Immature natural killer cell (primary cell): ENCODE data around the gene APP. TPM values are rescaled to one million over a fixed set of nuclear protein-coding genes. Genes with fewer than 3 reads are reported as not detected.

Source experiments
- DNase-seq, 3 donors: peaks; one replicate each; pipeline ENCODE4 v3.0.0; 2022; ENCODE audit warnings: mixed read lengths in 1 of 3
- H3K27ac Mint-ChIP-seq, 6 donors: one replicate each; pipeline ENCODE4 v1.8.0; 2020; ENCODE audit warnings: mixed read lengths in 6 of 6, mild to moderate bottlenecking in 5 of 6, inconsistent platforms in 4 of 6, moderate library complexity in 3 of 6
- H3K27me3 Mint-ChIP-seq, 3 donors: one replicate each; pipeline ENCODE4 v1.8.0; 2020 to 2021; ENCODE audit warnings: low read depth in 3 of 3, mild to moderate bottlenecking in 3 of 3, mixed read lengths in 3 of 3, moderate library complexity in 3 of 3, inconsistent platforms in 1 of 3
- H3K36me3 Mint-ChIP-seq, 3 donors: one replicate each; pipeline ENCODE4 v1.8.0; 2020; ENCODE audit warnings: mixed read lengths in 3 of 3, inconsistent platforms in 2 of 3, mild to moderate bottlenecking in 2 of 3
- H3K4me1 Mint-ChIP-seq, 2 donors: one replicate each; pipeline ENCODE4 v1.8.0; 2020; ENCODE audit warnings: inconsistent platforms in 2 of 2, mild to moderate bottlenecking in 2 of 2, mixed read lengths in 2 of 2, moderate library complexity in 1 of 2
- H3K4me3 Mint-ChIP-seq, 5 donors: one replicate each; pipeline ENCODE4 v1.8.0; 2020; ENCODE audit warnings: mild to moderate bottlenecking in 5 of 5, mixed read lengths in 5 of 5, inconsistent platforms in 3 of 5, moderate library complexity in 3 of 5
- H3K9me3 Mint-ChIP-seq, 6 donors: one replicate each; pipeline ENCODE4 v1.8.0; 2020; ENCODE audit warnings: mild to moderate bottlenecking in 6 of 6, mixed read lengths in 6 of 6, inconsistent platforms in 4 of 6, moderate library complexity in 3 of 6
- polyA plus RNA-seq, 3 donors: library from polyadenylated mRNA; unstranded; fragments of 300-500 nt; fragmentation: Illumina TruSeq; gene quantifications; one replicate each; pipeline ENCODE4 v1.2.3, GENCODE V29; 2021

The APP gene
- polyA plus RNA-seq, 3 donors from 2014 or later: 1.4 to 2.4 (median 2.4) TPM

GRCh38 chr21:25898671-25899070, 271.9 kb downstream of the APP start:
- peaks cover 2 to 9% of the 10 kb centered on the region in 2 donors for H3K4me1 Mint-ChIP-seq
- DNase-seq: no peak
- H3K27ac Mint-ChIP-seq: no peak overlapping the region
- peaks cover 0 to 4% (median 0%) of the 10 kb centered on the region in 6 donors for H3K9me3 Mint-ChIP-seq
- H3K4me3 Mint-ChIP-seq: no peak overlapping the region
- no peaks in the 10 kb centered on the region for H3K36me3 Mint-ChIP-seq
- peaks cover 0 to 2% (median 0%) of the 10 kb centered on the region in 3 donors for H3K27me3 Mint-ChIP-seq

DNA sequence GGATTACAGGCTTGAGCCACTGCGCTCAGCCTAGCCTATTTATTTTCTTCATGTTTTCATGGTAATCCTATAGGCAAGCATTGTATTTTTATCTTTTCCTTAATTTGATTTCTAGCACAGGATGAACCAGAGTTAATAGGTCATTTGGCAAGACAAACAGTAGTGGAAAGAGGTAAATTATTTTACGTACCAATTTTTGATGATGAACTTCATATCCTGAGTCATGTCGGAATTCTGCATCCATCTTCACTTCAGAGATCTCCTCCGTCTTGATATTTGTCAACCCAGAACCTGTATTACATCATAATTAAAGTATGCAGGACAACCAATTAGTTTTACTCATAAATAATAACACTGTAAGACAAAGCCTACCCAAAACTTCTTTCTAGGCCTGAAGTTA, 273.2 kb downstream of the APP start:
- Mint-ChIP-seq H3K4me1 (peaks cover 2 to 9% of the 10 kb centered on the region in 2 donors), H3K27me3 (peaks cover 0 to 2% (median 0%) of the 10 kb centered on the region in 3 donors), H3K27ac (no peak overlapping the region), H3K4me3 (no peak overlapping the region), H3K9me3 (peaks cover 0 to 4% (median 0%) of the 10 kb centered on the region in 6 donors), H3K36me3 (no peaks in the 10 kb centered on the region)
- no peak for DNase-seq

DNA sequence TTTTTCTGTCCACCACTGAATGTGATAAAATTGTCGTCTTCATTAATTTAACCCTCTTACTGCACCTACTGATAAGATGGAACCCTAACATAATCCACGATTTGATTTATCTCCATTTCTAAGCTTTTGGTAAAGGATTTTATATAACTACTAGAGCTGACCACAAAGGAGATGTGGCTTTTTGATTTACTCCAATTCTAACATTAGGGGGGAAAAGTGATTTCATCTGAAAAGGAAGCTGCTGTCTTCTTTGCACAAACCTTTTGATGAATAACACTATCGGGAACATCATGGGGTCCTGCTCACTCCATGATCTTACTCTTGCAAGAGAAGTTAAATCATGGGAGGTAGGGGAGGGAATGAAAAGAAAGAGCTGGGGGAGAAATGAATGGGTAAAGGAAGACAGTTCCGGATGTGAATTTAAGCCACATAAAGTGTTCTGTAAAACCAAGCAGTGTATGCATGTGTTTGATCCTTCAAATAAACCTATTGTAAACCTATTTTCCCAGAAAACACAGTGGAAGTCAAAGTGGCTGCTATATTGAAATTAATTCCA, 274.0 kb downstream of the APP start:
- Mint-ChIP-seq H3K27me3 (peaks cover 0 to 2% (median 0%) of the 10 kb centered on the region in 3 donors), H3K4me3 (no peak overlapping the region), H3K9me3 (peaks cover 0 to 4% (median 0%) of the 10 kb centered on the region in 6 donors), H3K27ac (no peak overlapping the region), H3K36me3 (no peaks in the 10 kb centered on the region), H3K4me1 (peaks cover 2 to 9% of the 10 kb centered on the region in 2 donors)
- DNase-seq: no peak

- H3K4me1 Mint-ChIP-seq: peaks cover 2 to 9% of the 10 kb centered on the region in 2 donors
- peaks cover 0 to 4% (median 0%) of the 10 kb centered on the region in 6 donors for H3K9me3 Mint-ChIP-seq
- no peaks in the 10 kb centered on the region for H3K36me3 Mint-ChIP-seq
- H3K27ac Mint-ChIP-seq: no peak overlapping the region
- no peak for DNase-seq
- no peak overlapping the region for H3K4me3 Mint-ChIP-seq
- H3K27me3 Mint-ChIP-seq: peaks cover 0 to 4% (median 2%) of the 10 kb centered on the region in 3 donors
Observed at GRCh38 chr21:25895565-25896205, 274.9 kb downstream of the APP start.

DNA sequence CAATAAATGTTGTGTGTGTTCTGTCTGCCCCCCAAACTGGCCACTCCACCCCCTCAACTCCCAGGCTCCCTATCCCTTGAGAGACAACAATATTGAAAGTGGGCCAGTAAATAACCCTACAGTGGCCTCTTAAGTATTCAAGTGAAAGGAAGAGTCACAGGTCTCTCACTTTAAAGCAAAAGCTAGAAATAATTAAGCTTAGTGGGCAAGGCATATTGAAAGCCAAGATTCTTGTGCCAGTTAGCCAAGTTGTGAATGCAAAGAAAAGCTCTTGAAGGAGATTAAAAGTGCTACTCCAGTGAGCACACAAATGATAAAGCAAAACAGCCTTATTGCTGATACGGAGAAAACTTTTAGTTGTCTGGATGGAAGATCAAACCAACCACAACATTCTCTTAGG, 277.4 kb downstream of the APP start:
- Mint-ChIP-seq H3K4me1 (peaks cover 2 to 9% of the 10 kb centered on the region in 2 donors), H3K4me3 (no peak overlapping the region), H3K36me3 (no peaks in the 10 kb centered on the region), H3K27me3 (peaks cover 0 to 4% (median 4%) of the 10 kb centered on the region in 3 donors), H3K9me3 (peaks cover 0 to 2% (median 0%) of the 10 kb centered on the region in 6 donors), H3K27ac (no peak overlapping the region)
- DNase-seq: no peak

- peaks cover 2 to 7% of the 10 kb centered on the region in 2 donors for H3K4me1 Mint-ChIP-seq
Observed at GRCh38 chr21:25891596-25891995, 279.0 kb downstream of the APP start.

DNA sequence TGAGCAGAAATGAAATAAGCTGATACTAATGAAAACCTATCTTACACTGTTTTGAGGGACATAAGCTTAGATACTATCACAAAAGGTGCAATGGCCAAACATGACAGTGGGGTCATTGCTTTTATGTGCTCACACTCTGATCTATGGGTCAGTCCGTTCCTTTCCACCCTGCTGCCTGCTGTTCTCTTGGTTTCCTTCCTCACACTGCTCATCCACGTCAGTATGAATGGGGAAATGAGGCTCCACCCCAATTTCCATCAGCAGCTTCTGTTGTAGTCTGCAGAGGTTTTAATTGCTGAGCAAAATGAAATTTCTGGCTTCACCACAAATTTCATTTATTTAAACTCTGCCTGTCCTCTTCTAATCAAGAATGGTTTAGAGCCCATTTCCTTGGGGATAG, 280.6 kb downstream of the APP start:
- peaks cover 2 to 4% (median 2%) of the 10 kb centered on the region in 3 donors for H3K27me3 Mint-ChIP-seq
- H3K4me1 Mint-ChIP-seq: no peaks in the 10 kb centered on the region
- peaks cover 0 to 2% (median 0%) of the 10 kb centered on the region in 6 donors for H3K9me3 Mint-ChIP-seq
- no peak for DNase-seq
- H3K27ac Mint-ChIP-seq: no peak overlapping the region
- H3K36me3 Mint-ChIP-seq: no peaks in the 10 kb centered on the region
- no peak overlapping the region for H3K4me3 Mint-ChIP-seq

More at GRCh38 chr21:25891596-25891995, 279.0 kb downstream of the APP start:
- Mint-ChIP-seq H3K36me3 (no peaks in the 10 kb centered on the region), H3K27ac (no peak overlapping the region), H3K4me3 (no peak overlapping the region), H3K27me3 (peaks cover 2 to 4% (median 4%) of the 10 kb centered on the region in 3 donors), H3K9me3 (peaks cover 0 to 2% (median 0%) of the 10 kb centered on the region in 6 donors)
- DNase-seq: no peak

DNA sequence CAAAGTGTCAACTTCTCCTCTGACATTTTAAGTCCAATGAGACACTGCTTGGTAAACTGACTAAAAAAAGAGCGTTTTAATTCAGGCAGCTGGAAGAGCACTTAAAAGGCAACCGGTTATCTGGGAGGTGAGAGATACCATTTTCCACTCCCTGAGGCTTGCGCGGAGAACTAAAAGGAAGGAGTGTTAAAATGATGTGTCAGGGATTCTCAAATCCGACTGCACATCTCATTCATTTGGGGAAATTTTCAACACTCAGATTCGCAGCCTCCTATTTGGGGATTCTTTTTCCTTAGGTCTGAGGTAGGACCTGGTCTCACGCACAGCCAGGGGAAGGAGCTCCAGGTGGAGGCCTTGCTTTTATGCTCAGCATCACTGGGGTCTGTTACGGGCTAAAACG, 281.9 kb downstream of the APP start:
- Mint-ChIP-seq H3K27ac (no peak overlapping the region), H3K27me3 (peaks cover 2 to 4% (median 2%) of the 10 kb centered on the region in 3 donors), H3K4me3 (no peak overlapping the region), H3K36me3 (no peaks in the 10 kb centered on the region), H3K4me1 (no peaks in the 10 kb centered on the region), H3K9me3 (no peaks in the 10 kb centered on the region)
- no peak for DNase-seq

DNA sequence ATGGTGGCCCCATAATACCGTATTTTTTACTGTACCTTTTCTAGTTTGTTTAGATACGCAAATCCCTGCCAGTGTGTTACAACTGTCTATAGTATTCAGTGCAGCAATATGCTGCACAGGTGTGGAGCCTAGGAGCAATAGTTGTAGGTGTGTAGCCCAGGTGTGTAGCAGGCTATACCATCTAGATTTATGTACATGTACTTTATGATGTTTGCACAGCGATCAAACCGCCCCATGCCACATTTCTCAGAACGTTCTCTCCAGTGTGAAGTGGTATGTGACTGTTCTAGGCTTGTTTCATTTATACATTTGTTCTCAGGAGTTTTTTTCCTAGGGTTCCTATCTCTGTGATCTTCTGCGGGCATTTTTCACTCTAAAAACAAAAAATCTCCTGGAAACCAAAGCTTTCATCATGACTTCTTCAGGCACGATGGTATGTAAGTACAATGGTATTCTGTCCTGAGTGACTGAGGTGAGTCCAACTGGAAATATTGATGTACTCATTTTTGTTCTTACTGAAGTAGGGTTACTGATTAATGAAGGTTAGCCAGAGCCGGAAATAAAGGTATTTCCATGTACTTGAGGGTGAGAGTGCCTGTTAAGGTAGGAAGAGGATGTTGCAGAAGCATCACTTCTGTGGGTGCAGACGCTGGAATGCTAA, 282.8 kb downstream of the APP start:
- Mint-ChIP-seq H3K27me3 (peaks cover 2 to 4% (median 2%) of the 10 kb centered on the region in 3 donors), H3K4me3 (no peak overlapping the region), H3K27ac (no peak overlapping the region), H3K9me3 (no peaks in the 10 kb centered on the region), H3K4me1 (no peaks in the 10 kb centered on the region), H3K36me3 (no peaks in the 10 kb centered on the region)
- DNase-seq: no peak

- no peak for DNase-seq
- H3K36me3 Mint-ChIP-seq: no peaks in the 10 kb centered on the region
- no peak overlapping the region for H3K4me3 Mint-ChIP-seq
- no peaks in the 10 kb centered on the region for H3K9me3 Mint-ChIP-seq
- H3K4me1 Mint-ChIP-seq: no peaks in the 10 kb centered on the region
- H3K27me3 Mint-ChIP-seq: peaks cover 2 to 4% (median 4%) of the 10 kb centered on the region in 3 donors
- H3K27ac Mint-ChIP-seq: no peak overlapping the region
Observed at GRCh38 chr21:25887166-25887565, 283.4 kb downstream of the APP start.

GRCh38 chr21:25885880-25886279, 284.7 kb downstream of the APP start:
- Mint-ChIP-seq H3K27ac (no peak overlapping the region), H3K9me3 (no peaks in the 10 kb centered on the region), H3K27me3 (peaks cover 2 to 4% (median 2%) of the 10 kb centered on the region in 3 donors), H3K4me3 (no peak overlapping the region), H3K4me1 (no peaks in the 10 kb centered on the region), H3K36me3 (no peaks in the 10 kb centered on the region)
- DNase-seq: no peak

GRCh38 chr21:25885405-25885804, 285.2 kb downstream of the APP start:
- no peaks in the 10 kb centered on the region for H3K9me3 Mint-ChIP-seq
- no peak overlapping the region for H3K4me3 Mint-ChIP-seq
- no peaks in the 10 kb centered on the region for H3K36me3 Mint-ChIP-seq
- H3K27ac Mint-ChIP-seq: no peak overlapping the region
- H3K4me1 Mint-ChIP-seq: no peaks in the 10 kb centered on the region
- peaks cover 2 to 4% (median 2%) of the 10 kb centered on the region in 3 donors for H3K27me3 Mint-ChIP-seq
- DNase-seq: no peak

- DNase-seq: no peak
- no peak overlapping the region for H3K27ac Mint-ChIP-seq
- no peaks in the 10 kb centered on the region for H3K36me3 Mint-ChIP-seq
- H3K4me3 Mint-ChIP-seq: no peak overlapping the region
- no peaks in the 10 kb centered on the region for H3K9me3 Mint-ChIP-seq
- H3K27me3 Mint-ChIP-seq: peaks cover 2 to 4% (median 2%) of the 10 kb centered on the region in 3 donors
- H3K4me1 Mint-ChIP-seq: no peaks in the 10 kb centered on the region
Observed at GRCh38 chr21:25884311-25884710, 286.3 kb downstream of the APP start.
